LoVo (cell line): Measurements from ENCODE around the gene BAD.

Experiments
- DNase-seq: peaks from one replicate; pipeline ENCODE4 v3.0.0-alpha.2; 2016; ENCODE audit warnings: low spot score

BAD gene

DNA sequence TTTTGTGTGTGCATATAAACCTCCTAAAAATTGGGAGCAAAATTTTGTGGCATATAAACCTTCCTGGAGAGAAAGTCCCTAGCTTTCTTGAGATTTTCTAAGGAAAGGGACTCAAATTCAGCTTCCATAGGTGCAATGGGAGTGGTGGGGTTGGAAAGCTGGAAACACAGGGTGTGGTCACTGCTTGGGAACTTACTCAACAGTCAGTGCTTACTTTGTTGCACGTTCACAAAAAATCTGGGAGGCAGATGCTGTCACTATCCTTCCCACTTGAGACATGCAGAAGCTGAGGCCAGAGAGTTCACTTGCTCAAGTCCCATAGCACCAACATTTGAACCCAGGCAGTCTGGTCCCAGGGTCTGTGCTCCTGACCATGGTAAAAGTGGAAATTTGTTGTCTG lies 11.8 kb upstream of the BAD start:
- no peak for DNase-seq

DNA sequence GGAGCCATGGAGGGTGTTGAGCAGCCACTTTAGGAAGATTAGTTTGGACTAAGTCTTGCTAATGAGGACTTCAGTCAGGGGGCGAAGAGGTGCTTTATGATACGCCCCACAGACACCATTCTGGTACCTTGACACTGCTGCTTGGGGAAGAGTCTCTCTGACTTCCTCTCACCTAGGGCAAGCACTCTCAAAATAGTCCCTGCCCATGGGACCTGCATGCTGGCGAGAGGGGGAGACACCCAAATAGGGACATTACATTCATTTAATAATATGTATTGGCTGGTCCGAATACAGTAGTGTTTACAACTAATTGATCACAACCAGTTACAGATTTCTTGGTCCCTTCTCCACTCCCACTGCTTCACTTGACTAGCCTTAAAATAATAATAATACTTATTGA lies 11.3 kb upstream of the BAD start:
- DNase-seq, result no peak

DNA sequence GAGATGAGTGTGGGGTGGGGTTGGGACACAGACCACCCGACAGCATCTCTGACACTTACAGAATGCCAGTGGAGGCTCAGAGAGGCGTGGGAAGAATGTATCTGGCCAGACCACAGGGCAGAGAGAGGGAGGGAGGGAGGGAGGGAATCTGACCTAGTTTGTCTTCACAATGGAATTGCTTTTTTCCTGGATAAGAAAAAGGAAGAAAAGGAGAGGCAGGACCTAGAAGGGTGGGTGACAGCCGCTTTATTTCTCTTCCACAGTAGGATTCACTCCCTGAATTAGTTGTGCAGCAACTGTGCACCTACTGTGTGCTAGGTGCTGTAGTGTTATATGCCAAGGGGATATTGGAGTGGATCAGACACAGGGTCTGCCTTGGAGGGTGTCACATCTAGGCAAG lies 10.3 kb upstream of the BAD start:
- DNase-seq, result no peak

DNA sequence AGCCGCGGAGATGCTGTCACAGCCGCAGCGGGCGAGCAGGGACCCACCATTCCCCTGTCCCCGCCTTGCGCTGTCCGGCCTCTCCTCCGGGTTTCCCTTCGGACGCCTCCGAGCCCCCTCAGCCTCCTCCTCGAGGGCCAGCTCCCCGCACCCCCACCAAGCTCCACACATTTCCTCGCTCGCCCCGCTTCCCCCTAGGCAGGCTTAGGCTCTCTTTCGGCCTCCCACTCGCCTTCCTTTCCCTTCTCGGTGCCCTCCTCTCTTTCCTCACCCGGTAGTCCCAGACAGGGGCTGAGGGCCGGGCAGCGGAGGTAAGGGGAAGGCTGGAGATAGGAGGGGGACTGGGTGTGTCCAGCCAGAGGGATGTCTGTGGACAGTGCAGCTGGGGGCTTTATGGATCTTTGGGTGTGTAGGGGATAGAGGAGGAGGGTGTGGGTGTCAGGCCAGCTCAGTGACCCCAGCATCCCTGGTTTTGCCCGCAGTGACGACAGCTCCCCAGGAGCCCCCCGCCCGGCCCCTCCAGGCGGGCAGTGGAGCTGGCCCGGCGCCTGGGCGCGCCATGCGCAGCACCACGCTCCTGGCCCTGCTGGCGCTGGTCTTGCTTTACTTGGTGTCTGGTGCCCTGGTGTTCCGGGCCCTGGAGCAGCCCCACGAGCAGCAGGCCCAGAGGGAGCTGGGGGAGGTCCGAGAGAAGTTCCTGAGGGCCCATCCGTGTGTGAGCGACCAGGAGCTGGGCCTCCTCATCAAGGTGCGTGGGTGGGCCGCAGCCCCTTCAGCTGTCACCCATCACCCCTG lies 8.2 kb upstream of the BAD start:
- no peak for DNase-seq

DNA sequence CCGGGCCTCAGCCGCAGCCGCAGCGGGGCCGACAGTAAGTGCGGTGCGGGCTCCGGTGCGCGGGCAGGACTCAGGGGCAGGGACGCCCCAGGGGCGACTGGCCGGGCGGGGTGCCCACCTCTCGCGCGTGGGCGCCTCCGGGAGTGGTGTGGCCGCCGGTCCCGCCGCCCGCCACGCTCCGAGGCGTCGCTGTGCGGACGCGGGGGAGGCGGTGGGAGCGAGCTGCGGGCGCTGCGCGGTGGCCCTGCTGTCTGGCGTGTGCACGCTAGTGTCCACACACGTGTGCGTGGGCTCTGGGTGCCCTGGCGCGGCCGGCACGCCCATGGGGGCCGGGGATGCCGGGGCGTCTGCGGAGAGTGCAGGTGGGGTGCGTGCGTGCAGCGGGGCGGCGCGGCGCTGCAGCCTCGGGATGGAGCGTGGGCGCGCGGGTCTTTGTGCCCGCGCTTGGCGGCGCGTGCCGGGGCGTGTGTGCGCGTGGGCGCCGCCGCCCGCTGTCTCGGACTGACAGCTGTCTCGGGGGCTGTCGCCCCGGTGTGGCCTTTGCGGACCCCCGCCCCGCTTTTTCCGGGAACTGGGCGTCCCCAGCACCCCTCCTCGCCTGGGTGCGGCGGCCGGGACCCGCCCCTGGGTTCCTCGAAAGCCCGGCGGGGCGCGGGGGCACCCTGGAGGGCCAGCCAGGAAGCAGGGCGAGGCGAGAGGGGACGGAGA lies 7.4 kb upstream of the BAD start:
- DNase-seq, result no peak

DNA sequence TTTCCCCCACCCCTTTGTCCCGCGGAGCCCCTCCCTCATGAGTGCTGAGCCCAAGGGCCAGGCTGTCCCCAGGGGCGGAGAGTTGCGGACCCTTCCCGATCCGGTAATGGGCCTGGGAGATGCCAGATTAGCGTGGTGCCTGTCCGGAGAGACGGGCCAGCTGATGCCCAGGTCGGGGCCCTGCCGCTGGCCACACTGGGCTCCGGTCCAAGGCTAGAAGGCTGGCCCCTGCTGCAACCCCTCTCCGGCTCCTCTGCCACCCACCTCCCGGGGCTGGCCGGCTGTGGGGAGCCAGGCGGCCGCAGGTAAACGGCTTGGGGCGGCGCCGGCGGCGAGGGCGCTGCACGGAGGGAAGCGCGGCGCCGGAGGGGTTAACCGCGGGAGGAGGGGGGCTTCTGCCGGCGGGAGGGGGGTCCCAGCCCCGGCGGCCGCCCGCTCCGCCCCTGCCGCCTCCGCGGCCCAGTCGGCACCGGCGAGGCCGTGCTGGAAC lies 6.8 kb upstream of the BAD start, which contains the start of gene KCNK4:
Gene KCNK4 (plus strand): TSS at position 41 of the 490 bp plus-strand sequence. CDS start 1,717 bp downstream, outside the sequence.
- no peak for DNase-seq

DNA sequence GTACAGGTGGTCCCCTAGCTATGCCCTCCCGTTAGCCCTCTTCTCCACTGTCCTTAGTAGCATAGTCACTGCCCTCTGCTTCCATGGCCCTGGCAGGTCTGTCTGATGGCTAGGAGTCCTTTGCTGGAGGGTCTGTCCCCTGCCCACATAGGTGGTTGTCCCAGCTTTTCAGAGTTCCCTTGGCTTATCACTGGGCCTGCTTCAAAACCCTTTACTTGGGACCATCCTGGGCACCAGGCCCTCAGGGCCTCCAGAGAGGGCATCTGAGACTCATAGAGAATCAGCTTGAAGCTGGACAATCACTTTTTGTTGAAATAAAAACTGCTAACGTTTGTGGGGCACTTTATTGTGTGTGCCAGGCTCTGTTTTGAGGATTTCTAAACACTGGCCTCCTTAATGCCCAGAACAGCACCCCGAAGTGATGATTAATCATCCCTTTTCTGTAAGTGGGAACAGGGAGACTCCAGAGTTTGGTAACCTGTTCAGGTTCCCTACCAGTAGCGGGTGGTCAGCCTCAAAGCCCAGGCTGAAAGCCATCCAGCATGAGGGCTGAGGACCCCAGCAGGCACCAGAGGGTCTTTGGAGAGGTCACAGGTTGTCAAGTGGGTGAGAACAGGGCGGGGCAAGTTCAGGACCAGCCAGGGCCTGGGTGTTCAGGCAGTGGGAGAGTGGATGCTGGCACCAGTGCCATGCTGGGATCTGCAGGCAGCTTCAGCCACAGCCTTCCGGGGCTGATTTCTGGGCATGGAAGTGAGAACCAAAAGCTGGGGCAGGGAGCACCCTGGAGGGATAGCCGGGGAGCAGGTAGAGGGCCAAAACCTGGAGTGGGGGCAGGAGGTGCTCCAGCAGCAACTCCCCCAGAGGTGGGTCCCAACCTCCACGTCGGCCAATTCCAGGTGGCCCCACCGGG lies 6.1 kb upstream of the BAD start:
- DNase-seq, result no peak

DNA sequence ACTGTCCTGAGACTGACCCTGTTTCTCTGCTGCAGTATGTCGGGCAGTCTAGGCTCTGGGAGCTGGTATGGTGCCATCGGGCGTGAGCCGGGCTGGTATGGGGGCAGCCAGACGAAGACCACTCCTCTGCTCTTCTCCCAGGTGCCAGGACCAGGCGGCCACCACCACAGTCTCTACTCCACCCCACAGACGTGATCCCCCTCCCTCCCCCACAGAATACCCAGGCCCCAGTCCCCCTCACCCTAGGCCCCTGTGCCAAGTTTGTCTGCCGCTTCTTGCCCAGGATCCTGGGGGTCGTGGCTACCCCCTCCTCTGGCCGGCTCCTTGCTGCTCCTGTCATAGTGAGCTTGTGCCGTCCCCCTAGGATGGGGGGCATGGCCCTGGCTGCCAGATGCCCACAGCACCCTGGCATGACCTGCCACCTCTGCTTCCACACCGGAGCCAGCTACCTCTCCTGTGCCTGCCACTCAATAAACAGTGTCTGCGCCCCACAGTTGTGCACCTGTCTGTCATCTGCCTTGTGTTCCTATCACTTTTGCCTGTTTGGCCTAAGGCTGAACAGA lies 4.6 kb upstream of the BAD start:
- no peak for DNase-seq

DNA sequence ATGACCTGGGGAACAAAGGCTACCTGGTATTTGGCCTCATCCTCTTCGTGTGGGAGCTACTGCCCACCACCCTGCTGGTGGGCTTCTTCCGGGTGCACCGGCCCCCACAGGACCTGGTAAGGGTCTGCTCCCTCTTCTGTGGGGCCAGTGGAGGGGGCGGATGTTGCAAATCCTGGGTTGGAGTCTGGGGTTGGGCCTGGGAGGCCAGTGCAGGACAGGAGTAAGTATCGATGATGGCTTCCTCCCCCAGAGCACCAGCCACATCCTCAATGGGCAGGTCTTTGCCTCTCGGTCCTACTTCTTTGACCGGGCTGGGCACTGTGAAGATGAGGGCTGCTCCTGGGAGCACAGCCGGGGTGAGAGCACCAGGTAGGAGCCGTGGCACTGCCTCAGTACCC lies 3.9 kb upstream of the BAD start:
- no peak for DNase-seq

DNA sequence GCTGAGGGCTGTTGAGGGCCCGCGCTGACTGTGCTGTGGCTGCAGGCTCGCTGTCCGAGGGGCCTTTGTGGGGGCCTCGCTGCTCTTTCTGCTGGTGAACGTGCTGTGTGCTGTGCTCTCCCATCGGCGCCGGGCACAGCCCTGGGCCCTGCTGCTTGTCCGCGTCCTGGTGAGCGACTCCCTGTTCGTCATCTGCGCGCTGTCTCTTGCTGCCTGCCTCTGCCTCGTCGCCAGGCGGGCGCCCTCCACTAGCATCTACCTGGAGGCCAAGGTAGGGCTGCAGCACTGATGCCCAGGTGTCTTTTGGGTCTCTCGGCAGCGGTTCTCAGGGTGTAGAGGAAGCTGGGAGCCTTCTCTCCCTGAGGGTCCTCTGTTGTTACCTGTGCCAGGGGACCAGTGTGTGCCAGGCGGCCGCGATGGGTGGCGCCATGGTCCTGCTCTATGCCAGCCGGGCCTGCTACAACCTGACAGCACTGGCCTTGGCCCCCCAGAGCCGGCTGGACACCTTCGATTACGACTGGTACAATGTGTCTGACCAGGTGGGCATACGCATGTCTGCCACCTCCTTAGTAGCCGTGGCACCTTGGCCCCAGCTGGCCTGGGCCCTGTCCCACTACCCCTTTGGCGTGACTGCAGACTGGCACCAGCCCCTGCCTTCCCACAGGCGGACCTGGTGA lies 3.3 kb upstream of the BAD start:
- no peak for DNase-seq

DNA sequence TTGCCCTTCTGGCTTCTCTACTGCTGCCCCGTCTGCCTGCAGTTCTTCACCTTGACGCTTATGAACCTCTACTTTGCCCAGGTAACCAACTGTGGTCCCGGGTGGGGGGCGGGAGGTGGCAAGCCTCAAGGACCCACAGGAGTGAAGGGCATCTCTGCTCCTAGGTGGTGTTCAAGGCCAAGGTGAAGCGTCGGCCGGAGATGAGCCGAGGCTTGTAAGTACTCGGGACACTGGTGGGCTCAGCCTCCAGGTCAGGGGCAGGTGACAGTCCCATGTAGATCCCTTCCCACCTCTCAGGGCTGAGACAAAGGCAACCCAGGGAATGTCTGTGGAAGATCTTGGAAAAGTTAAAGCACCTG lies 2.3 kb upstream of the BAD start:
- no peak for DNase-seq

DNA sequence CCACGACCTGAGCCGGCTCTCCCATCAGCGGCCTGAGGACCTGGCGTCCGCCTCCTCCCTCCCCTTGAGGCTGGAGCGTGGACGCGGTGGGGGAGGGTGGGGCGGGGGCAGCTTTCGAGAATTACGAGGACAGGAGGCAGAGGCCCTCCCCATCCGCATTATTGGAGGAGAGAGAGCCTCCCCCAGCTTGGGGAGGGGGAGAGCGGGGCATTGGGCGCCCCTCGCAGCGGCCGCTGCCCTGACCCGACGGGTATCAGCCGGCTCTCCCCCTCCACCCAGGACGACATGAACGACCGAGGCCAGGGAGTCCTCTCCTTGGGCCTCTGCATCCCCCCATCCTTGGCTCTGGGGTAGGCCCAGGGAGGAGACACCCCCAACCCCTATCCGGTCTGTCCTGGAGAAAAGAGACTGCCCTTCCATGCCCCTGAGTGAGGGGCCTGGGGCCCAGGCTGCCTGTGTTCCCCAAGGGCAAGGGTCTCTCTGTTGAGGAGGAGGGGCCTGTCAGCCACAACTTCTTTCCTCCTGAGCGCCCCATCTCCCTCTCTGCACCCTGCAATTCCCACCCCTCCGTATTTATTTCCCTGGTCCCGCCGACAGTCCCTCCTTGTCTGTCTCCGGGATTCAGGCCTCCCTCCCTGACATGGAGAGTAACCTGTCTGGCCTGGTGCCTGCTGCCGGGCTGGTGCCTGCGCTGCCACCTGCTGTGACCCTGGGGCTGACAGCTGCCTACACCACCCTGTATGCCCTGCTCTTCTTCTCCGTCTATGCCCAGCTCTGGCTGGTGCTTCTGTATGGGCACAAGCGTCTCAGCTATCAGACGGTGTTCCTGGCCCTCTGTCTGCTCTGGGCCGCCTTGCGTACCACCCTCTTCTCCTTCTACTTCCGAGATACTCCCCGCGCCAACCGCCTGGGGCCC lies 1.7 kb upstream of the BAD start:
- DNase-seq, result peak; percentile 46

DNA sequence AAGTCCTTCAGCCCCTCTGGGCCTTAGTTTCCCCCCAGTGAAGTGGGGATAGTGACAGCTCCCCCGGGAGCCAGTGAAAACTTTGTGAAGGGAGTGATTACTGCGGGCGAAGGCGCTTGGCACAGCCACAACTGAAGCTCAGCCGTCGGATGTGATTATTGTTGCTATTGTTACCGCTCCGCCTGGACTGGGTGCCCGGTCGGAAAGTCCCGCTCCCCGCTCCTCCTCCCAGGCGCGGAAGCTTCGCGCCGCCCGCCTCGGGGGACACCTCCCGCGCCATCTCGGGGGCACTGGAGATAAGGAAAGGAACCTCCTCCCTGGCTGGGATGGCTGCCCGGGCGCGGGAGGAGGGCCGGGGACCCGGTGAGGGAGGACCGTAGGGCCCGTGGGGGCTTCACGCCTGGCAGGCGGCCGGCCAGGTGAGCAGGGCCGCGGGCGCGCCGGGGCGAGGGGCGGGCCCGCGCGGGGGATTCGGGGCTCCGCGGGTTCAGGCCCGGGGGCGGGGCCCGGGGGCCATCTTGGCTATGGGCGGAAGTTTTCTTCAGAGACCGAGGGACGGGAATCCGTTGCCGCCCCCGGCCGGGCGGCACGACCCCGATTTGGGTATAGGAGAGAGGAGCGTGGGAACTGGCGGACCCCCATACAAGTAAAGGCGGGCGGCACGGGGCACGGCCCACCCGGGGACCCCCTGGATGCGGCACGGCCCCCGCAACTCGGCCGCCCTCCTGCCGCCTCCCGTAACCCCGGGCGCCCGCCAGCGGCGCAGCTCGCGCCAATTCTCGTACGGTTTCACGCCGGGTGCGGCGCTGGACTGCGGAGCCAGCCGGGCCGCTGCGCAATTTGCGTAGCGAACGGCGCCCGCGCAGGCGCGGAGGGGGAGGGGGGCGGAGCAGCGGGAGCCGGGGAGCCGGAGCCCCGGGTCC lies 758 bp upstream of the BAD start, which contains the start of gene GPR137:
Gene GPR137 (plus strand): TSS at position 887 of the 923 bp plus-strand sequence. CDS start 677 bp downstream, outside the sequence.
- peak; percentile 75 for DNase-seq

DNA sequence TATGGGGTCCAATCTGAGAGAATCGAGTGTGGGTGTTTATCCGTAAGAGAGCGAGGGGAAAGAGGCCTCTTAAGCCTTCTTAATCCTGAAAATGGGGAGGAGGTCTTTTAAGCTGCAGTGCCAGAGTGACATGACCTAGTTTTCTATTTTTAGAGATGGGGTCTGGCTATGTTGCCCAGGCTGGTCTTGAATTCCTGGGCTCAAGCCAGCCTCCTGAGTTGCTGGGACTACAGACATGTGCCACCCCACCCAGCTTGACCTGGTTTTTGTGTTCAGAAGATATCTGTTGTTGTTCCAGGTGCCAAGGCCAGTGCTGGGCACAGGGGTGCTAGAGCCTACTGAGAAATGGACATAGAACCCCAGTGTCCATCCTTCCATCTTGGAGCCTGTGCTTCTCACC lies 1.4 kb downstream of the BAD start:
- no peak for DNase-seq

DNA sequence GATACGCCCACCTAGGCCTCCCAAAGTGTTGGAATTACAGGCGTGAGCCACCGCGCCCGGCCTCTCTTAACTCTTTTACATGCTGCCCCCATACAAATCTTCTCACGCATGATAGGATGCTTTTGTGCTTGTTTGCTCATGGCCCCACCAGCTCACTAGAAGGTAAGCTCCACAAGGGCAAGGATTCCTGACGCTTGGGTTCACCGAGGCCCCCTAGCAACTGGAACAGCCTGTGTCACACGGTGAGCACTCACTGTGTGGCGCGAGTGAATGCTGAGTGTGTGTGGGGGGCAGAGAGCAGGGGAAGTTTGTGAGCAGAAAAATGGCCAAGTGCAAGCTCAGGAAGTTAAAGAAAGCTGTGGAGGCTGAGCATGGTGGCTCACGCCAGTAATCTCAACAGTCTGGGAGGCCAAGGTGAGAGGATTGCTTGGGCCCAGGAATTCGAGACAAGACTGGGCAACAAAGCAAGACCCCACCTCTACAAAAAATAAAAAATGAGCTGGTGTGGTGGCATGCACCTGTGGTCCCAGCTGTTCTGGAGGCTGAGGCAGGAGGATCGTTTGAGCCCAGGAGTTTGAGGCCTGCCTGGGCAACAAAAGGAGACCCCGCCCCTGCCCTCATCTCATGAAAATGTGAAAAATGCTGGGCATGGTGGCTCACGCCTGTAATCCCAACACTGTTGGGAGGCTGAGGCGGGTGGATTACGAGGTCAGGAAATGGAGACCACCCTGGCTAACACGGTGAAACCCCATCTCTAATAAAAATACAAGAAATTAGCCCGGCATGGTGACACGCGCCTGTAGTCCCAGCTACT lies 2.3 kb downstream of the BAD start:
- DNase-seq, result no peak

DNA sequence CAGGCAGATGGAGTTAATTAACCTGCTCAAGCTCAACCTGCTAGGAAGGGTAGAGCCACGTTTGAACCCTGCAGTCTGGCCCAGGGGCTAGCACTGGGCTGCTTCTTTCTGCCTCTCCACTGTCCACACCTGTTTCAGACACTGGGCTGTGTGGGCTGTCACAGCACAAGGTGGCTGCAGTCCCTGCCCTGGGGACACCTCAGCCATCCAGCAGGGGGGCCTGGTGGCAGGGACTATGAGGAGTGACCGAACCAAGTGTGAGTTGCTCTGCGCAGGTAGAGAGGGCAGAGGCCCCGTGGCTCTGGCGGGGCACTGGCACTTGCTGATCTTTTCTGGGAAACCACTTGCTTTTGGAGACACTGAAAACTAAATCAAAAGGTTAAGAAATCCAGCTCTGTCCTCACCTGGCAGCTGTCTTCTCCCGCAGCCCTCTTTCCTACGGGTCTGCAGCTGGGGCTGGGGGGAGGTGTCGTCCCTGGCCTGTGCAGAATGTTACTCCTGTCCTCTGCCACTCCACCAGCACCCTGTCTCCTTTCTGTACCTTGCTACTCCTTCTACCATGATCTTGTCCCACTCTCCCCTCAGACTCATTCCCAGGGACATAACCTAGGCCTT lies 5.8 kb downstream of the BAD start:
- DNase-seq, result no peak

DNA sequence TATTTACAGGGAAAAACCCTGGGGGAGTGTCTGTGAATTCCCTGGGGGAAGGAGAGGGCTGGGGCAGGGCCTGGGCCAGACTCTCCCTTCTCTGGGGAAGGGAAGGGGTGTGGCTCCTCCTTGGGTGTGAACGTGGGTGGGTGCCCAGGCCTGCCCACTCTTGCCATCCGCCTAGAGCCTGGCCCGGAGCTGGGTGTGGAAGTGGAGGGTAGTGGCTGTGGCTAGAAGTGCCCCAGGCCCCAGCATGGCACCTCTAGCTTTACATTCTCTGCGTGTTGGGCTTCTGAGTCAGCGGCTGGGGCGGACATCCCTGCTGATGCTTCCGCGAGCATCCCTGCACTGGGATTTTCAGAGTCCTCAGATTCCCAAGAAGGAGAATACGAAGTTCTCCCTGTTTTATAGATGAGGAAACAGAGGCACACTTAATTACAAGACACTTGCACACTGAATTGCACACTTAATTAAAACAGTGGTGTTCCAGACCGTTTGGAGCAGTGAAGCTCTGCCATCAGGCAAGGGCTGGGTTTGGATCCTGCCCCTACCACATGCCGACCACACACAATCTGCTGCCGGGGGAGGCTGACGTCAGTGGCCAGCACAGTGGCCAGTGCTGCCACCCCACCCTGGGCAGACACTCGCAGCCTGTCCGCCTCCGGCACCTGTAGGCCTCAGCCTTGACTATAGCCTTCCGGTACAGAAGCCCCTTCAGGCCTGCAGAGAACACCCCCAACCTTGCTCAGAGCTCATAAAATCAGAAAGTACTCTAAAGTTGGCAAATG lies 7.6 kb downstream of the BAD start:
- peak; percentile 75 for DNase-seq
